Tibial artery (tissue), 4 donors: ENCODE measurements around the gene RCSD1.

Experiments used
- DNase-seq, 2 donors: peaks; one replicate each; pipeline ENCODE4 v3.0.0-alpha.2; 2019
- H3K27ac ChIP-seq, 2 donors: fragments of 200-600 bp; sonication (generic) in 1 of 2; 1 replicate in 1 of 2; 2 replicates in 1 of 2; pipeline ENCODE4 v1.5.1; 2018 to 2019; ENCODE audit warnings: mild to moderate bottlenecking in 1 of 2
- H3K27me3 ChIP-seq, 2 donors: fragments of 200-600 bp; sonication (generic) in 1 of 2; one replicate each; pipeline versions ENCODE4 v1.5.1 to v1.6.0; 2016 to 2019
- H3K36me3 ChIP-seq, 3 donors: fragments of 200-600 bp; sonication (generic) in 2 of 3; one replicate each; pipeline ENCODE4 v1.5.1; 2016 to 2019; ENCODE audit warnings: mild to moderate bottlenecking in 2 of 3
- H3K4me1 ChIP-seq, 4 donors: fragments of 200-600 bp; sonication (generic) in 2 of 4; 1 replicate in 3 of 4; 2 replicates in 1 of 4; pipeline ENCODE4 v1.5.1; 2016 to 2019
- H3K4me3 ChIP-seq, 2 donors: fragments of 200-600 bp; sonication (generic) in 1 of 2; 1 replicate in 1 of 2; 2 replicates in 1 of 2; pipeline ENCODE4 v1.5.1; 2018 to 2019; ENCODE audit warnings: mild to moderate bottlenecking in 2 of 2
- H3K9me3 ChIP-seq, 3 donors: fragments of 200-600 bp; sonication (generic) in 1 of 3; one replicate each; pipeline ENCODE4 v1.5.1; 2016 to 2019
- CTCF ChIP-seq, 2 experiments: fragments of 200-600 bp in 1 of 2; fragments of 450-650 bp in 1 of 2; IDR thresholded peaks; one replicate each; pipeline ENCODE4 v1.5.1; 2017 to 2019; ENCODE audit warnings: antibody characterized with exemption in 2 of 2, mild to moderate bottlenecking in 1 of 2, moderate library complexity in 1 of 2
- intact Hi-C: fragments of 100-400 bp; cut with DNase I; formaldehyde crosslinking; loops from one replicate; pipeline ENCODE4 v1.15.0; 2023; ENCODE audit warnings: low total_unique reads

RCSD1 gene

GRCh38 chr1:167627865-167628641 is 2.0 kb upstream of the RCSD1 start:
- Histone ChIP-seq H3K27ac (no peak overlapping the region), H3K4me1 (peaks cover 0 to 35% (median 18%) of the 10 kb centered on the region in 4 donors), H3K36me3 (no peaks in the 10 kb centered on the region), H3K9me3 (no peaks in the 10 kb centered on the region), H3K4me3 (no peak overlapping the region), H3K27me3 (no peaks in the 10 kb centered on the region)
- intact Hi-C loops: no loop called here
- TF ChIP-seq CTCF (IDR thresholded peaks at IDR 0.05): no peak
- no peak for DNase-seq

- H3K36me3 ChIP-seq: no peaks in the 10 kb centered on the region
- DNase-seq: no peak
- no peak for TF ChIP-seq CTCF (IDR thresholded peaks at IDR 0.05)
- H3K27ac ChIP-seq: peak overlapping the region; percentile 43 to 72
- H3K4me1 ChIP-seq: peaks cover 0 to 35% (median 18%) of the 10 kb centered on the region in 4 donors
- intact Hi-C loops: no loop called here
- peak overlapping the region; percentile 57 to 73 for H3K4me3 ChIP-seq
- no peaks in the 10 kb centered on the region for H3K9me3 ChIP-seq
- H3K27me3 ChIP-seq: no peaks in the 10 kb centered on the region
Measured at GRCh38 chr1:167628741-167629515, 1.1 kb upstream of the RCSD1 start.

- peak overlapping the region; percentile 43 to 72 for H3K27ac ChIP-seq
- H3K4me1 ChIP-seq: peaks cover 0 to 43% (median 21%) of the 10 kb centered on the region in 4 donors
- H3K27me3 ChIP-seq: no peaks in the 10 kb centered on the region
- no peak for DNase-seq
- no peaks in the 10 kb centered on the region for H3K36me3 ChIP-seq
- H3K9me3 ChIP-seq: no peaks in the 10 kb centered on the region
- intact Hi-C loops: no loop called here
- peak overlapping the region; percentile 57 to 73 for H3K4me3 ChIP-seq
- no peak for TF ChIP-seq CTCF (IDR thresholded peaks at IDR 0.05)
Measured at GRCh38 chr1:167630568-167631385, 745 bp downstream of the RCSD1 start.

- TF ChIP-seq CTCF (IDR thresholded peaks at IDR 0.05): no peak
- Histone ChIP-seq H3K27ac (peak overlapping the region in 1 of 2 donors; percentile 43), H3K4me3 (peak overlapping the region; percentile 57 to 73), H3K36me3 (no peaks in the 10 kb centered on the region), H3K9me3 (no peaks in the 10 kb centered on the region), H3K27me3 (no peaks in the 10 kb centered on the region), H3K4me1 (peaks cover 0 to 50% (median 24%) of the 10 kb centered on the region in 4 donors)
- intact Hi-C loops: no loop called here
- DNase-seq: no peak
Measured at GRCh38 chr1:167631386-167631935, 1.4 kb downstream of the RCSD1 start.

GRCh38 chr1:167631936-167632614 is 2.0 kb downstream of the RCSD1 start:
- Histone ChIP-seq H3K27ac (peak overlapping the region in 1 of 2 donors; percentile 43), H3K4me1 (peaks cover 0 to 50% (median 24%) of the 10 kb centered on the region in 4 donors), H3K27me3 (no peaks in the 10 kb centered on the region), H3K4me3 (no peak overlapping the region), H3K36me3 (no peaks in the 10 kb centered on the region), H3K9me3 (no peaks in the 10 kb centered on the region)
- intact Hi-C loops: no loop called here
- no peak for DNase-seq
- no peak for TF ChIP-seq CTCF (IDR thresholded peaks at IDR 0.05)
